Glutamatergic neuron (in vitro differentiated cells): ENCODE measurements around the gene NHS. TPM values are rescaled to one million over a fixed set of nuclear protein-coding genes. Genes with fewer than 3 reads are reported as not detected.

ENCODE experiments used
- DNase-seq: peaks from one replicate; pipeline ENCODE4 v3.0.0; 2022
- H3K27ac Mint-ChIP-seq: one replicate; pipeline ENCODE4 v1.8.0; 2020; ENCODE audit warnings: mild to moderate bottlenecking, mixed read lengths, inconsistent platforms; ENCODE audit not compliant: unreplicated experiment
- H3K27me3 Mint-ChIP-seq: one replicate; pipeline ENCODE4 v1.8.0; 2020; ENCODE audit warnings: mild to moderate bottlenecking, moderate library complexity, mixed read lengths, inconsistent platforms; ENCODE audit not compliant: unreplicated experiment
- H3K36me3 Mint-ChIP-seq: one replicate; pipeline ENCODE4 v1.8.0; 2020; ENCODE audit warnings: mild to moderate bottlenecking, mixed read lengths, inconsistent platforms; ENCODE audit not compliant: unreplicated experiment
- H3K4me1 Mint-ChIP-seq: one replicate; pipeline ENCODE4 v1.8.0; 2020; ENCODE audit warnings: mild to moderate bottlenecking, low read depth, mixed read lengths, inconsistent platforms; ENCODE audit not compliant: unreplicated experiment
- H3K4me3 Mint-ChIP-seq: one replicate; pipeline ENCODE4 v1.8.0; 2020; ENCODE audit warnings: mild to moderate bottlenecking, mixed read lengths, inconsistent platforms; ENCODE audit not compliant: unreplicated experiment
- H3K9me3 Mint-ChIP-seq: one replicate; pipeline ENCODE4 v1.8.0; 2020; ENCODE audit warnings: mild to moderate bottlenecking, moderate library complexity, mixed read lengths, inconsistent platforms; ENCODE audit not compliant: unreplicated experiment
- total RNA-seq: library from RNA; stranded (reverse); fragmentation: NEBNext Ultra II Directional; extraction: Animal tissue kit (Norgen Biotek cat#: 25700); gene quantifications from one replicate; pipeline ENCODE4 v1.2.1, GENCODE V29; 2021; ENCODE audit not compliant: unreplicated experiment
- TF ChIP-seq, protein P1 (sequence below): fragments of 200-600 bp; sonication (generic); IDR thresholded peaks from one replicate; pipeline ENCODE4 v1.5.0; 2021; ENCODE audit not compliant: partially characterized antibody, unreplicated experiment

Gene NHS
- total RNA-seq, 1 donor from 2014 or later: 9.1 TPM

DNA sequence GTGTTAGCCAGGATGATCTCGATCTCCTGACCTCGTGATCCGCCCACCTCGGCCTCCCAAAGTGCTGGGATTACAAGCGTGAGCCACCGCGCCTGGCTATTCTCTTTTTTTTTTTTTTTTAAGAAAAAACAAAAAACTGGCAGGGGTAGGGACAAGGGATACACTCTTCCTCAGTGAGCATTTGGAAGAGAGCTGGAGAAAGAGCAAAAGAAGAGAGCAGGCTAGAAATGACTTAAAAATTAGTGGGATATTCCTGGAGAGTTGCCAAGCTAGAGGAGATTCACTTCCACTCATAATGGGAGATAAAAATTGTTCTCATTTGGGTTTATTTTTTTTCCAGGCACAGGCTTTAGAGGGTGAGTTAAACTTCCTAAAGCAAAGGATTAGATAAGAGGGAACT lies 222.3 kb downstream of the NHS start:
- TF ChIP-seq, protein P1, sequence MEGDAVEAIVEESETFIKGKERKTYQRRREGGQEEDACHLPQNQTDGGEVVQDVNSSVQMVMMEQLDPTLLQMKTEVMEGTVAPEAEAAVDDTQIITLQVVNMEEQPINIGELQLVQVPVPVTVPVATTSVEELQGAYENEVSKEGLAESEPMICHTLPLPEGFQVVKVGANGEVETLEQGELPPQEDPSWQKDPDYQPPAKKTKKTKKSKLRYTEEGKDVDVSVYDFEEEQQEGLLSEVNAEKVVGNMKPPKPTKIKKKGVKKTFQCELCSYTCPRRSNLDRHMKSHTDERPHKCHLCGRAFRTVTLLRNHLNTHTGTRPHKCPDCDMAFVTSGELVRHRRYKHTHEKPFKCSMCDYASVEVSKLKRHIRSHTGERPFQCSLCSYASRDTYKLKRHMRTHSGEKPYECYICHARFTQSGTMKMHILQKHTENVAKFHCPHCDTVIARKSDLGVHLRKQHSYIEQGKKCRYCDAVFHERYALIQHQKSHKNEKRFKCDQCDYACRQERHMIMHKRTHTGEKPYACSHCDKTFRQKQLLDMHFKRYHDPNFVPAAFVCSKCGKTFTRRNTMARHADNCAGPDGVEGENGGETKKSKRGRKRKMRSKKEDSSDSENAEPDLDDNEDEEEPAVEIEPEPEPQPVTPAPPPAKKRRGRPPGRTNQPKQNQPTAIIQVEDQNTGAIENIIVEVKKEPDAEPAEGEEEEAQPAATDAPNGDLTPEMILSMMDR: no peak
- no peaks in the 10 kb centered on the region for H3K4me1 Mint-ChIP-seq

DNA sequence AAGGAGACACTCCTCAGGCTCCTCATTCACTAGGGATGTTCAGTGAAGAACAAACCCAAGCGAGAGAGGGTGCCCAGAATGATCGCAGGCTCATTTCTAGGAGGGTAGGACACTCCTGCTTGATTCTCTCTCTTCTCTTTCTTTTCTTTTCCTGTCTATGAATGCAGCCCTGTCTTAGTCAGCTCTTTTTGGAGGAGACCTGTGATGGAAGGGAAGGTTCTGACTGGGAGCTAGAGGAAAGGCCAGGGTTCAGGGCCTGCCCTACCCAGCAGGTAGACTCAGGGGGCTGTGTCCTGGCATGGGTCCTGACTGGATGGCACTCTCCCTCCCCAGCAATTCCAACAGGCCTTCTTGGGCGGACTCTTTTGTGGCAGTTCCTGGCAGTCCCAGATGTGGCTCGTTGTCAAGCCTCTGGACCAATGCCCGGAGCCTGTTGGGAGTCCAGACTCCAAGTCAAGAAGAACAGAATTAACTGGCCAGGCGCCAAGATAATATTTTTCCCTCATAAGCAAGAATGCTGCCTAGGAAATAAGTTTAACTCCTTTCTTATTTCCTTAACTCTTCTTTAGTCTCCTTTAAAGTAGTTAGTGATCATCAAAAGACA lies 222.9 kb downstream of the NHS start:
- Mint-ChIP-seq H3K4me1 (no peaks in the 10 kb centered on the region), H3K9me3 (peaks cover 2% of the 10 kb centered on the region), H3K27ac (no peak overlapping the region), H3K4me3 (no peak overlapping the region), H3K27me3 (no peaks in the 10 kb centered on the region), H3K36me3 (no peaks in the 10 kb centered on the region)
- DNase-seq: no peak
- TF ChIP-seq, protein P1: no peak

More for the DNA sequence above, 222.3 kb downstream of the NHS start:
- no peaks in the 10 kb centered on the region for H3K36me3 Mint-ChIP-seq
- H3K9me3 Mint-ChIP-seq: peaks cover 2% of the 10 kb centered on the region
- H3K27ac Mint-ChIP-seq: no peak overlapping the region
- H3K27me3 Mint-ChIP-seq: peaks cover 1% of the 10 kb centered on the region
- DNase-seq: no peak
- no peak overlapping the region for H3K4me3 Mint-ChIP-seq

- TF ChIP-seq, protein P1: no peak
- Mint-ChIP-seq H3K27ac (no peak overlapping the region), H3K9me3 (peaks cover 2% of the 10 kb centered on the region), H3K4me3 (no peak overlapping the region), H3K27me3 (no peaks in the 10 kb centered on the region), H3K4me1 (no peaks in the 10 kb centered on the region), H3K36me3 (no peaks in the 10 kb centered on the region)
- no peak for DNase-seq
These were observed 226.6 kb downstream of the NHS start for GRCh38 chrX:17601441-17602200.

GRCh38 chrX:17602245-17602644 lies 227.2 kb downstream of the NHS start:
- Mint-ChIP-seq H3K9me3 (peaks cover 2% of the 10 kb centered on the region), H3K4me1 (no peaks in the 10 kb centered on the region), H3K27ac (no peak overlapping the region)

More at GRCh38 chrX:17602245-17602644, 227.2 kb downstream of the NHS start:
- no peak for DNase-seq
- no peaks in the 10 kb centered on the region for H3K36me3 Mint-ChIP-seq
- TF ChIP-seq, protein P1: no peak
- no peaks in the 10 kb centered on the region for H3K27me3 Mint-ChIP-seq
- no peak overlapping the region for H3K4me3 Mint-ChIP-seq
